GM12891 (cell line): ENCODE data around the gene AKIRIN1.

Source experiments
- POLR2A ChIP-seq: IDR thresholded peaks from 2 replicates; pipeline ENCODE4 v1.6.1; 2011; ENCODE audit warnings: low read depth, low read length, control low read depth
- POLR2AphosphoS5 ChIP-seq: IDR thresholded peaks from 2 replicates; pipeline ENCODE4 v1.6.1; 2011; ENCODE audit warnings: low read depth, low read length, control low read depth
- TAF1 ChIP-seq: IDR thresholded peaks from 2 replicates; pipeline ENCODE4 v1.6.1; 2011; ENCODE audit warnings: low read depth, low read length, control low read depth

DNA sequence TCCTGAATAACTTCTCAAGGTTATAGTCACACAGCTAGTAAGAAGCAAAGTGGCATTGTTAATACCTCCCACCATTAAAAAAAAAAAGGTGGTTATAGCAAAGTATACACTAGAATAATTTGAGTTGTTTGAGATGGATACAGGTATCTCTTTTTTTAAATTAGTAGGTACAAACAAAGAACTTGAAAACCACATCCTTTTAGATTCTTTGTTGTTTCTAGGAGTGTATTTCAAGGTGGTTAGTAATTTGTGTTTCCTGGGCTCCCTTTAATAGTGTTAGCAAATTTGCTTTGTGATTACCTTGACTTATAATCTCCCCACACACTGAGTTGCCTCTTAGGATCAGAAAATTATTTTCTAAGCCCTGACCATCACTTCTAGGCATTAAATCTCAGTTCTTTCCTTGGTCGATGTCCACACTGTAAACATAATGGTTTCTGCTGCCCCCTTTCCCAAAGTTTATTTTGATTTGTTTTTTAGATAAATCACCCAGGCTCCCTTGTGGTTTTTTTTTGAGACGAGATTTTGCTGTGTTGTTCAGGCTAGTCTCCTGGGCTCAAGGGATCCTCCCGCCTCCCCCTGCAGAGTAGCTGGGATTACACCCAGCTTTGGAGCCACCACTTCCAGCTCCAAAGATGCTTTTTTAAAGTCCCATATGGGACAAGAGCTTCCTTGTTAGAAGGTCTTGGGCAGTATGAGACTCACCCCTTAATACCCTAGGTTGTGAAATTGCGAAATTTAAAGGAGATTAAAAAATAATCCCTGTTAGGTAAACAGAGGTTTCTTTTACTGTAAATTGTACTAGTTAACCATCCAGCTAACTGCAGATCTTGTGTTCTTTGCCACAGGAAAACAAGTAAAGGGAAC lies 6.2 kb downstream of the AKIRIN1 start:
- TF ChIP-seq POLR2A, result no peak
- no peak for TF ChIP-seq TAF1
- TF ChIP-seq POLR2AphosphoS5, result no peak
